Sigmoid colon (tissue), 7 donors: ENCODE measurements around the gene SUPT6H. TPM values are rescaled to one million over a fixed set of nuclear protein-coding genes. Genes with fewer than 3 reads are reported as not detected.
"Not testable (repeated sequence)": the region's sequence is repeated elsewhere in the genome, so short reads cannot be mapped to it uniquely, and the experiment has no call there.

Experiments
- DNase-seq: peaks from one replicate; pipeline ENCODE4 v3.0.0-alpha.2; 2019
- H3K27ac ChIP-seq, 4 donors: fragments of 200-600 bp; sonication (generic); one replicate each; pipeline ENCODE4 v1.5.1; 2016 to 2019; ENCODE audit warnings: mild to moderate bottlenecking in 1 of 4
- H3K27me3 ChIP-seq, 3 donors: fragments of 200-600 bp; sonication (generic); one replicate each; pipeline ENCODE4 v1.5.1; 2019; ENCODE audit warnings: mild to moderate bottlenecking in 1 of 3
- H3K36me3 ChIP-seq, 4 donors: fragments of 200-600 bp; sonication (generic); one replicate each; pipeline ENCODE4 v1.5.1; 2016 to 2019
- H3K4me1 ChIP-seq, 4 donors: fragments of 200-600 bp; sonication (generic); one replicate each; pipeline ENCODE4 v1.5.1; 2017 to 2019
- H3K4me3 ChIP-seq, 4 donors: fragments of 200-600 bp; sonication (generic); one replicate each; pipeline ENCODE4 v1.5.1; 2017 to 2019; ENCODE audit warnings: mild to moderate bottlenecking in 2 of 4, moderate library complexity in 1 of 4
- H3K9me3 ChIP-seq, 4 donors: fragments of 200-600 bp in 3 of 4; sonication (generic) in 3 of 4; one replicate each; pipeline versions ENCODE4 v1.5.1 to v1.6.1; 2013 to 2019
- EP300 ChIP-seq, 4 donors: sonication (generic); formaldehyde crosslinking; IDR thresholded peaks; one replicate each; pipeline ENCODE4 v1.6.1; 2017; ENCODE audit warnings: antibody characterized with exemption in 4 of 4
- POLR2A ChIP-seq, 2 donors: fragments of 450-650 bp; IDR thresholded peaks; one replicate each; pipeline ENCODE4 v1.6.1; 2016; ENCODE audit warnings: antibody characterized with exemption in 2 of 2, mild to moderate bottlenecking in 2 of 2, moderate library complexity in 2 of 2
- POLR2AphosphoS5 ChIP-seq, 4 donors: sonication (generic); formaldehyde crosslinking; IDR thresholded peaks; one replicate each; pipeline ENCODE4 v1.6.1; 2017; ENCODE audit warnings: antibody characterized with exemption in 4 of 4
- WGBS, 2 donors: extraction: QIAGEN DNeasy Blood & Tissue Kit; methylation state at CpG; one replicate each; pipeline ENCODE4 v1.1.7; 2013; 5-methylcytosine and 5-hydroxymethylcytosine counted together
- intact Hi-C: fragments of 100-400 bp; cut with DNase I; formaldehyde crosslinking; loops from one replicate; pipeline ENCODE4 v1.15.1; 2023
- polyA plus RNA-seq, 3 donors: library from polyadenylated mRNA; stranded (reverse); fragments of 200-250 nt; gene quantifications; one replicate each; pipeline ENCODE4 v1.2.3, GENCODE V29; 2013
- total RNA-seq, 4 donors: library from RNA; depleted of rRNA; stranded (reverse); fragments of >200 nt; gene quantifications; one replicate each; pipeline ENCODE4 v1.1.0, GENCODE V29; 2016
- TF ChIP-seq, protein P1 (sequence below), 4 experiments: fragments of 450-650 bp in 3 of 4; fragments of 200-600 bp in 1 of 4; IDR thresholded peaks; one replicate each; pipeline ENCODE4 v1.5.1; 2016 to 2019; ENCODE audit warnings: antibody characterized with exemption in 4 of 4, mild to moderate bottlenecking in 3 of 4, moderate library complexity in 2 of 4
- donor health status: healthy with polysubstance abuse.
- donor health status: Bipolar disorder and iron deficiency.
- donor health status: healthy.

The SUPT6H gene
- total and polyA plus RNA-seq, 7 donors = 12.0 to 75.6 (median 49.0) TPM

DNA sequence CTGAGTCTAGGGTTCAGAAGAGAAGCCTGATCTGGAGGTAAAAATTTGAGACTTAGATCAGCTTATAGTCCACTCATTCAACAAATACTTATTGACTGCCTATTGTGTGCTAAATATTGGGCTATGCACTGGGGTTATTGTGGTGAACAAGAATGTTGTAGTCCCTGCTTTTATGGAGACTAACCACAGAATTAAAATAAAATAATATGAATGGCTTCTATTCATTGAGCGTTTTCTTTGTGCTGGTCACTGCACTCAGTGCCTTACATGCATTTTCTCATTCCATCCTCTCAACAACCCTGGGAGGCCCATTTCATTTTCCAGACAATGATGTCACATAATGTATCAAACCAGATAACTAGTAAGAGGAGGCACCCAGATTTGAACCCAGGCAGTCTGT is 71.3 kb downstream of the SUPT6H start:
- Histone ChIP-seq H3K36me3 (no peaks in the 10 kb centered on the region), H3K27me3 (no peaks in the 10 kb centered on the region), H3K4me3 (no peak overlapping the region), H3K9me3 (no peaks in the 10 kb centered on the region), H3K4me1 (peaks cover 0 to 4% (median 0%) of the 10 kb centered on the region in 4 donors), H3K27ac (no peak overlapping the region)
- intact Hi-C loops = no loop called here
- no peak for DNase-seq
- WGBS, 2 donors = 88 to 92% methylated on average over 1 of the region's 1 CpG
- TF ChIP-seq POLR2A (IDR thresholded peaks at IDR 0.05) (no peak), EP300 (IDR thresholded peaks at IDR 0.05) (no peak), POLR2AphosphoS5 (IDR thresholded peaks at IDR 0.05) (no peak)
- TF ChIP-seq, protein P1, sequence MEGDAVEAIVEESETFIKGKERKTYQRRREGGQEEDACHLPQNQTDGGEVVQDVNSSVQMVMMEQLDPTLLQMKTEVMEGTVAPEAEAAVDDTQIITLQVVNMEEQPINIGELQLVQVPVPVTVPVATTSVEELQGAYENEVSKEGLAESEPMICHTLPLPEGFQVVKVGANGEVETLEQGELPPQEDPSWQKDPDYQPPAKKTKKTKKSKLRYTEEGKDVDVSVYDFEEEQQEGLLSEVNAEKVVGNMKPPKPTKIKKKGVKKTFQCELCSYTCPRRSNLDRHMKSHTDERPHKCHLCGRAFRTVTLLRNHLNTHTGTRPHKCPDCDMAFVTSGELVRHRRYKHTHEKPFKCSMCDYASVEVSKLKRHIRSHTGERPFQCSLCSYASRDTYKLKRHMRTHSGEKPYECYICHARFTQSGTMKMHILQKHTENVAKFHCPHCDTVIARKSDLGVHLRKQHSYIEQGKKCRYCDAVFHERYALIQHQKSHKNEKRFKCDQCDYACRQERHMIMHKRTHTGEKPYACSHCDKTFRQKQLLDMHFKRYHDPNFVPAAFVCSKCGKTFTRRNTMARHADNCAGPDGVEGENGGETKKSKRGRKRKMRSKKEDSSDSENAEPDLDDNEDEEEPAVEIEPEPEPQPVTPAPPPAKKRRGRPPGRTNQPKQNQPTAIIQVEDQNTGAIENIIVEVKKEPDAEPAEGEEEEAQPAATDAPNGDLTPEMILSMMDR (IDR thresholded peaks at IDR 0.05) = no peak

DNA sequence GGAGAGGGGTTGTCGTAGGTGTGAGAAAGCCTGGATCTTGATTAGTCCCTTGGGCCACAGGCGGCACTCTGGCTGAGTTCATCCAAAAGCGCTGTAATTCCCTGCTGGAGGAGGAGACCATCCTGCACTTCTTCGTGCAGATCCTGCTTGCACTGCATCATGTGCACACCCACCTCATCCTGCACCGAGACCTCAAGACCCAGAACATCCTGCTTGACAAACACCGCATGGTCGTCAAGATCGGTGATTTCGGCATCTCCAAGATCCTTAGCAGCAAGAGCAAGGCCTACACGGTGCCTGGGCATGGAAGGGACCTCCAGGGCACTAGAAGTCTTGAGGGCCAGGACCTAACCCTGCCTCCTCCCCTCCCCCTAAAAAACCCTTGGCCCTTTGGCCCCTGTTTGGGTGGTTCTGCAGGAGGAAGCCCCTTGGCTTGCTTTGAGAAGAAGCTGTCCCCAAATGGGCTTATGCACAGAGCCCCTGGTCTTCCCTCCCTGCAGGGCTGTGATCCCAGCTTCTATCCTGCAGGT is 72.8 kb downstream of the SUPT6H start:
- Histone ChIP-seq H3K4me3 (no peak overlapping the region), H3K36me3 (no peaks in the 10 kb centered on the region), H3K4me1 (no peaks in the 10 kb centered on the region), H3K27ac (no peak overlapping the region), H3K9me3 (no peaks in the 10 kb centered on the region), H3K27me3 (no peaks in the 10 kb centered on the region)
- TF ChIP-seq POLR2A (IDR thresholded peaks at IDR 0.05) (no peak), EP300 (IDR thresholded peaks at IDR 0.05) (no peak), POLR2AphosphoS5 (IDR thresholded peaks at IDR 0.05) (no peak)
- TF ChIP-seq, protein P1 (IDR thresholded peaks at IDR 0.05) = no peak
- no peak for DNase-seq
- 89 to 92% methylated on average over 10 of the region's 10 CpGs for WGBS, 2 donors
- intact Hi-C loops = no loop called here

DNA sequence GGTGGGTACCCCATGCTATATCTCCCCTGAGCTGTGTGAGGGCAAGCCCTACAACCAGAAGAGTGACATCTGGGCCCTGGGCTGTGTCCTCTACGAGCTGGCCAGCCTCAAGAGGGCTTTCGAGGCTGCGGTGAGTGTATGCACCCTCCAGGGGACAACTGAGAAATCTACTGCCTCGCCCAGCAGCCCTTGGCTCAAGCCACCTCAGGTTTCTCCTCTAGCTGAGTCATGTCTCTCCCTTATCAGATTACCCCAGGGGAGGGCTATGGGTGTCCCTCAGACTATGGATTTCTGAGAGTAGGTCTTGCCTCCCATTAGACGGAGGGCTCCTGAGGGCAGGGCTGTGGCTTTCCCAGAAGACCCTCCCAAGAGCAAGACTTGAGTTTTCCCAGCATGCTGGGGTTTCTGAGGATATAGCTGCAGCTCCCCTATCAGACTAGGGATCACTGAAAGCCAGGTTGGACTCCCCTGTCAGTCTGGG is 73.3 kb downstream of the SUPT6H start:
- Histone ChIP-seq H3K4me3 (no peak overlapping the region), H3K9me3 (no peaks in the 10 kb centered on the region), H3K36me3 (no peaks in the 10 kb centered on the region), H3K4me1 (no peaks in the 10 kb centered on the region), H3K27me3 (no peaks in the 10 kb centered on the region), H3K27ac (no peak overlapping the region)
- intact Hi-C loops = no loop called here
- no peak for DNase-seq
- WGBS, 2 donors = 80 to 86% methylated on average over 5 of the region's 5 CpGs
- TF ChIP-seq POLR2AphosphoS5 (IDR thresholded peaks at IDR 0.05) = no peak
- TF ChIP-seq EP300 (IDR thresholded peaks at IDR 0.05) = no peak
- no peak for TF ChIP-seq POLR2A (IDR thresholded peaks at IDR 0.05)
- TF ChIP-seq, protein P1 (IDR thresholded peaks at IDR 0.05) = no peak

DNA sequence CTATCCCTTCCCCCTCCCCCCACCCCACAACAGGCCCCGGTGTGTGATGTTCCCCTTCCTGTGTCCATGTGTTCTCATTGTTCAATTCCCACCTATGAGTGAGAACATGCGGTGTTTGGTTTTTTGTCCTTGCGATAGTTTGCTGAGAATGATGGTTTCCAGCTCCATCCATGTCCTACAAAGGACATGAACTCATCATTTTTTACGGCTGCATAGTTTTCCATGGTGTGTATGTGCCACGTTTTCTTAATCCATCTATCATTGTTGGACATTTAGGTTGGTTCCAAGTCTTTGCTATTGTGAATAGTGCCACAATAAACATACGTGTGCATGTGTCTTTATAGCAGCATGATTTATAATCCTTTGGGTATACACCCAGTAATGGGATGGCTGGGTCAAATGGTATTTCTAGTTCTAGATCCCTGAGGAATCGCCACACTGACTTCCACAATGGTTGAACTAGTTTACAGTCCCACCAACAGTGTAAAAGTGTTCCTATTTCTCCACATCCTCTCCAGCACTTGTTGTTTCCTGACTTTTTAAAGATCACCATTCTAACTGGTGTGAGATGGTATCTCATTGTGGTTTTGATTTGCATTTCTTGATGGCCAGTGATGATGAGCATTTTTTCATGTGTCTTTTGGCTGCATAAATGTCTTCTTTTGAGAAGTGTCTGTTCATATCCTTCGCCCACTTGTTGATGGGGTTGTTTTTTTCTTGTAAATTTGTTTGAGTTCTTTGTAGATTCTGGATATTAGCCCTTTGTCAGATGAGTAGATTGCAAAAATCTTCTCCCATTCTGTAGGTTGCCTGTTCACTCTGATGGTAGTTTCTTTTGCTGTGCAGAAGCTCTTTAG is 74.1 kb downstream of the SUPT6H start:
- H3K9me3 ChIP-seq, intact Hi-C loops, H3K4me1 ChIP-seq, H3K36me3 ChIP-seq, H3K27ac ChIP-seq, DNase-seq, H3K4me3 ChIP-seq, H3K27me3 ChIP-seq: not testable (repeated sequence)
- 92 to 95% methylated on average over 5 of the region's 8 CpGs for WGBS, 2 donors

DNA sequence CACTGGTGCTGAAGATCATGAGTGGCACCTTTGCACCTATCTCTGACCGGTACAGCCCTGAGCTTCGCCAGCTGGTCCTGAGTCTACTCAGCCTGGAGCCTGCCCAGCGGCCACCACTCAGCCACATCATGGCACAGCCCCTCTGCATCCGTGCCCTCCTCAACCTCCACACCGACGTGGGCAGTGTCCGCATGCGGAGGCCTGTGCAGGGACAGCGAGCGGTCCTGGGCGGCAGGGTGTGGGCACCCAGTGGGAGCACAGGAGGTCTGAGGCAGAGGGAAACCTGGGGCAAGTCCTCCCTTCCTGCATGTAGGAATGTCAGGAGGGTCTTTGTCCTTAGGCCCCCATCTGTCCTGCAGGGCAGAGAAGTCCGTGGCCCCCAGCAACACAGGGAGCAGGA is 75.3 kb downstream of the SUPT6H start:
- Histone ChIP-seq H3K36me3 (no peaks in the 10 kb centered on the region), H3K9me3 (no peaks in the 10 kb centered on the region), H3K4me1 (no peaks in the 10 kb centered on the region), H3K27ac (no peak overlapping the region), H3K4me3 (no peak overlapping the region), H3K27me3 (no peaks in the 10 kb centered on the region)
- intact Hi-C loops = no loop called here
- TF ChIP-seq, protein P1 (IDR thresholded peaks at IDR 0.05) = no peak
- TF ChIP-seq EP300 (IDR thresholded peaks at IDR 0.05) (no peak), POLR2A (IDR thresholded peaks at IDR 0.05) (no peak), POLR2AphosphoS5 (IDR thresholded peaks at IDR 0.05) (no peak)
- WGBS, 2 donors = 96 to 98% methylated on average over 12 of the region's 12 CpGs
- DNase-seq = no peak
